Ammon's horn (tissue), 1 donor: Measurements from ENCODE around the gene F12.

Source experiments
- DNase-seq: peaks from one replicate; pipeline ENCODE4 v3.0.0-alpha.2; 2016; ENCODE audit warnings: low spot score

The F12 gene

DNA sequence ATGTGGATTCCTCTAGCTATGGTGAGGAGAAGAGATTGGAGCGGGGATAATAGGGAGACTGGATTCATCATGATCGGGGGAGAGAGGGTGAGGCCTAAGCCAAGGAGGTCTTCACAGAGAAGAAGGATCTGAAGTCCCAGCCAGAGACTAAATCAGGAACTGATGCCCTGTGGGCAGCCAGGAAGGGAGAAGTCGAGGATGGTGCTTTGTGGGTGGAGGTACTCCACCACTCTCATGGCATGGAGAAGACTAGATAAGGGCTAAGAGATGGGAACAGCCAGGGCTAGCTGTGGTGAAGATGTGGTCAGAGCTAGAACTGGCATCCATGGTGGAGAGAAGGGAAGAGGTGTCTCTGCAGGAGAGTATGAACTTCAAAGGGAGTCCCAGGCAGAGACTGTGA is 54.7 kb downstream of the F12 start:
- no peak for DNase-seq

DNA sequence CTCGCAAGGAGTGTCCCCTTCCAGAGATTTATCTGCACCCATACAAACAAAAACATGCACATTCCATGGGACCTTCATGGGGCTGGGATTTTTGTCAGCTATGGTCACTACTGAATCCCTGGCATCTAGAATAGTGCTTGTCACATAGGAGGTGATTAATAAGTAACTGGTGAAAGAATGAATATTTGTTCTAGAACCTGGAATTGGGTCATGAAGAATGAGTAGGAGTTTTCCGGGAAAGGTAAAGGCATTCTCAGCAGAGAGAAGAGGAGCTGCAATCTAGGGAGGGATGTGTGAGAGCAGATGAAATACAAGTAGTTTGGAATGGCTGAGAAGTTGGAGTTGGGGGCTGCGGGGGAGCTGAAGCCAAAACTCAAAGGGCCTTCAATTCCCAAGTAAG is 55.1 kb downstream of the F12 start:
- no peak for DNase-seq

DNA sequence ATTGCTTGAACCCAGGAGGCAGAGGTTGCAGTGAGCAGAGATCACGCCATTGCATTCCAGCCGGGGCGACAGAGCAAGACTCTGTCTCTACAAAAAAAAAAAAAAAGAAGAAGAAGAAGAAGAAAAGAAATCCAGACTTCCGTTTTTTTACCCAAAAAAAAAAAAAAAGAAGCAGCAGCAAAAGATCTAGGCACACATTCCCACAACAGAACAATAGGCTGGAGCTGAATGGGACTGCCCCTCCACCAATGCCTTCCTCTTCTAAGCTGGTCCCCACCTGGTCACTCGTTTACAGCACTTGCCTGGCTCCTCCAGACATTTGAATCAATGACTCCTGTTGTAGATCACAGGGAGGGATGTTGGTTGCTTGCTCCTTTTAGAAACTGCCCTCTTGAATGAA is 56.3 kb downstream of the F12 start:
- no peak for DNase-seq
